WI38 (cell line): ENCODE measurements around the gene MYH11.

Source experiments
- H3K4me3 ChIP-seq: 2 replicates; pipeline ENCODE4 v1.5.1; 2011; ENCODE audit warnings: low read depth, mild to moderate bottlenecking, control low read depth, low read length
- TF ChIP-seq, protein P1 (sequence below): IDR thresholded peaks from 2 replicates; pipeline ENCODE4 v1.5.1; 2012; ENCODE audit warnings: low read depth, mild to moderate bottlenecking, control low read depth, low read length

MYH11 gene

GRCh38 chr16:15751940-15752339 is 104.9 kb downstream of the MYH11 start:
- H3K4me3 ChIP-seq = no peak overlapping the region
- TF ChIP-seq, protein P1, sequence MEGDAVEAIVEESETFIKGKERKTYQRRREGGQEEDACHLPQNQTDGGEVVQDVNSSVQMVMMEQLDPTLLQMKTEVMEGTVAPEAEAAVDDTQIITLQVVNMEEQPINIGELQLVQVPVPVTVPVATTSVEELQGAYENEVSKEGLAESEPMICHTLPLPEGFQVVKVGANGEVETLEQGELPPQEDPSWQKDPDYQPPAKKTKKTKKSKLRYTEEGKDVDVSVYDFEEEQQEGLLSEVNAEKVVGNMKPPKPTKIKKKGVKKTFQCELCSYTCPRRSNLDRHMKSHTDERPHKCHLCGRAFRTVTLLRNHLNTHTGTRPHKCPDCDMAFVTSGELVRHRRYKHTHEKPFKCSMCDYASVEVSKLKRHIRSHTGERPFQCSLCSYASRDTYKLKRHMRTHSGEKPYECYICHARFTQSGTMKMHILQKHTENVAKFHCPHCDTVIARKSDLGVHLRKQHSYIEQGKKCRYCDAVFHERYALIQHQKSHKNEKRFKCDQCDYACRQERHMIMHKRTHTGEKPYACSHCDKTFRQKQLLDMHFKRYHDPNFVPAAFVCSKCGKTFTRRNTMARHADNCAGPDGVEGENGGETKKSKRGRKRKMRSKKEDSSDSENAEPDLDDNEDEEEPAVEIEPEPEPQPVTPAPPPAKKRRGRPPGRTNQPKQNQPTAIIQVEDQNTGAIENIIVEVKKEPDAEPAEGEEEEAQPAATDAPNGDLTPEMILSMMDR = no peak

DNA sequence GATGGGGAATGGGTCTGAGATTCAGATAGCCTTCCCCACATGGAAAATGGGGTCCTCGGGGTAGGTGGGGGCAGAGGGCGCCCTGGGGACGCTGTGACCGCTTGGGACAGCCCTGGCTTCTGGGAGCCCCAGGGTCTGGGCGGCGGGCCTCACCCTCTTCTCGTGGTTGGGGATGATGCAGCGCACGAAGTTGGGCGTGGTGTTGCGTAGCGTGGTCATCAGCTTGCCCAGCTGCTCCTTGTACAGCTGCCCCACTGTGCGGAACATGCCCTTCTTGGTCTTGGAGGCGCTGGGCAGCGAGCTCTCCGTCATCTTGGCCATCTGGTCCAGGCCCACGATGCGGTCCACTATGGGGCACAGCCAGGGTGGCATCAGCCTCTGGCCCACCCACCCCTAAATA is 106.8 kb downstream of the MYH11 start:
- TF ChIP-seq, protein P1 = no peak
- H3K4me3 ChIP-seq = no peak overlapping the region

- H3K4me3 ChIP-seq = no peak overlapping the region
- TF ChIP-seq, protein P1 = no peak
Measured at GRCh38 chr16:15749371-15749770, 107.5 kb downstream of the MYH11 start.

GRCh38 chr16:15748654-15749053 is 108.2 kb downstream of the MYH11 start:
- TF ChIP-seq, protein P1 = no peak
- H3K4me3 ChIP-seq = no peak overlapping the region

GRCh38 chr16:15747937-15748336 is 108.9 kb downstream of the MYH11 start:
- TF ChIP-seq, protein P1 = no peak
- H3K4me3 ChIP-seq = no peak overlapping the region

DNA sequence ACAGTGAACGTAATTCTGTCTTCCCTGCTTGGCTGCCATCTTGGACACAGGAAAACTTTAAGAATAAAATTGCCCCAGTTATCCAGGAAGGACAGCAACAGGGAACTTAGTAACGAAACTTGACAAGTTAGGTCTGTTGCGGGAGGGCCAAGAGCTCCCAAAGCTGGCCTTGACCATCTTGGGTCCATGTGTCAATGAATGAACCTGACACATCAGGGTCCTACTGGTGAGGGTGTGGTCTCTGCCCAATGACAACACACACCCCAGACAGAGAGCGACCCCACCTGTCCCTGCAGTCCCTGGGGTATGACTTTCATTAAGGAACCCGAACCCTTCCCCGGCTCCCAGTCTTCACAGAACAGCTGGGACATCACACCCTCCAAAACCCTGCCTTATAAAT is 110.5 kb downstream of the MYH11 start:
- TF ChIP-seq, protein P1 = no peak
- no peak overlapping the region for H3K4me3 ChIP-seq

GRCh38 chr16:15743657-15744056 is 113.2 kb downstream of the MYH11 start:
- no peak overlapping the region for H3K4me3 ChIP-seq
- TF ChIP-seq, protein P1 = no peak
